Sigmoid colon (tissue), 4 donors: ENCODE data around the gene ONECUT3.
"Not testable (repeated sequence)": the region's sequence is repeated elsewhere in the genome, so short reads cannot be mapped to it uniquely, and the experiment has no call there.

Source experiments
- EP300 ChIP-seq, 4 donors: sonication (generic); formaldehyde crosslinking; IDR thresholded peaks; one replicate each; pipeline ENCODE4 v1.6.1; 2017; ENCODE audit warnings: antibody characterized with exemption in 4 of 4
- POLR2A ChIP-seq, 2 donors: fragments of 450-650 bp; IDR thresholded peaks; one replicate each; pipeline ENCODE4 v1.6.1; 2016; ENCODE audit warnings: antibody characterized with exemption in 2 of 2, mild to moderate bottlenecking in 2 of 2, moderate library complexity in 2 of 2
- POLR2AphosphoS5 ChIP-seq, 4 donors: sonication (generic); formaldehyde crosslinking; IDR thresholded peaks; one replicate each; pipeline ENCODE4 v1.6.1; 2017; ENCODE audit warnings: antibody characterized with exemption in 4 of 4
- TF ChIP-seq, protein P1 (sequence below), 4 experiments: fragments of 450-650 bp in 3 of 4; fragments of 200-600 bp in 1 of 4; IDR thresholded peaks; one replicate each; pipeline ENCODE4 v1.5.1; 2016 to 2019; ENCODE audit warnings: antibody characterized with exemption in 4 of 4, mild to moderate bottlenecking in 3 of 4, moderate library complexity in 2 of 4

DNA sequence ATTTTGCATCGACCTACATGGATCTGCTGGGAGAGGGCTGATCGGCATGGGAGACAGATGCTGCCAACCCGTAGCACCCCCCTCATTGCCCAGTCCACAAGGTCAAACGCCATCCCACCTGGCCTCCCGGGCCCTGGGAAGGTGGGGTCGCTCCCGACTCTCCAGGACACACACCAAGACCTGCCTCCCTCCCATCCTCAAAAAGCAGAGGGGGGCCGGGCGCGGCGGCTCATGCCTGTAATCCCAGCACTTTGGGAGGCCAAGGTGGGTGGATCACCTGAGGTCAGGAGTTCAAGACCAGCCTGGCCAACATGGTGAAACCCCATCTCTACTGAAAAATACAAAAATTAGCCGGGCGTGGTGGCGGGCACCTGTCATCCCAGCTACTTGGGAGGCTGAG lies 46.7 kb upstream of the ONECUT3 start:
- TF ChIP-seq POLR2AphosphoS5, POLR2A, EP300 (IDR thresholded peaks at IDR 0.05): not testable (repeated sequence)
- TF ChIP-seq, protein P1, sequence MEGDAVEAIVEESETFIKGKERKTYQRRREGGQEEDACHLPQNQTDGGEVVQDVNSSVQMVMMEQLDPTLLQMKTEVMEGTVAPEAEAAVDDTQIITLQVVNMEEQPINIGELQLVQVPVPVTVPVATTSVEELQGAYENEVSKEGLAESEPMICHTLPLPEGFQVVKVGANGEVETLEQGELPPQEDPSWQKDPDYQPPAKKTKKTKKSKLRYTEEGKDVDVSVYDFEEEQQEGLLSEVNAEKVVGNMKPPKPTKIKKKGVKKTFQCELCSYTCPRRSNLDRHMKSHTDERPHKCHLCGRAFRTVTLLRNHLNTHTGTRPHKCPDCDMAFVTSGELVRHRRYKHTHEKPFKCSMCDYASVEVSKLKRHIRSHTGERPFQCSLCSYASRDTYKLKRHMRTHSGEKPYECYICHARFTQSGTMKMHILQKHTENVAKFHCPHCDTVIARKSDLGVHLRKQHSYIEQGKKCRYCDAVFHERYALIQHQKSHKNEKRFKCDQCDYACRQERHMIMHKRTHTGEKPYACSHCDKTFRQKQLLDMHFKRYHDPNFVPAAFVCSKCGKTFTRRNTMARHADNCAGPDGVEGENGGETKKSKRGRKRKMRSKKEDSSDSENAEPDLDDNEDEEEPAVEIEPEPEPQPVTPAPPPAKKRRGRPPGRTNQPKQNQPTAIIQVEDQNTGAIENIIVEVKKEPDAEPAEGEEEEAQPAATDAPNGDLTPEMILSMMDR (IDR thresholded peaks at IDR 0.05), result not testable (repeated sequence)
